CD1c-positive myeloid dendritic cell (primary cell): ENCODE data around the gene TMEM59.

ENCODE experiments used
- DNase-seq: peaks from one replicate; pipeline ENCODE4 v3.0.0-alpha.2; 2016; ENCODE audit errors: extremely low spot score

Gene TMEM59

GRCh38 chr1:53984726-53985125, 68.3 kb downstream of the TMEM59 start:
- DNase-seq = no peak

- no peak for DNase-seq
Observed at GRCh38 chr1:53982763-53983104, 70.3 kb downstream of the TMEM59 start.

- DNase-seq = peak; percentile 31
Observed at GRCh38 chr1:53982034-53982762, 70.8 kb downstream of the TMEM59 start.

GRCh38 chr1:53981220-53981619, 71.8 kb downstream of the TMEM59 start:
- no peak for DNase-seq

GRCh38 chr1:53979712-53980450, 73.1 kb downstream of the TMEM59 start:
- DNase-seq = peak; percentile 16
